Activated T-cell treated with anti-CD3 and anti-CD28 coated beads for 1 hour (primary cell): ENCODE data around the gene SSR1.
"Not testable (repeated sequence)": the region's sequence is repeated elsewhere in the genome, so short reads cannot be mapped to it uniquely, and the experiment has no call there.

Source experiments
- DNase-seq: peaks from one replicate; pipeline ENCODE4 v3.0.0-alpha.2; 2020; ENCODE audit warnings: low read depth

The SSR1 gene

GRCh38 chr6:7317538-7317937 lies 4.5 kb upstream of the SSR1 start:
- DNase-seq = no peak

GRCh38 chr6:7316658-7317533 lies 3.9 kb upstream of the SSR1 start:
- DNase-seq = no peak

GRCh38 chr6:7315948-7316365 lies 3.0 kb upstream of the SSR1 start:
- no peak for DNase-seq

- not testable (repeated sequence) for DNase-seq
These were observed 2.3 kb upstream of the SSR1 start for GRCh38 chr6:7315087-7315947.

GRCh38 chr6:7314414-7314813 lies 1.4 kb upstream of the SSR1 start:
- DNase-seq = no peak

- no peak for DNase-seq
These were observed 636 bp upstream of the SSR1 start for GRCh38 chr6:7313505-7314165.

GRCh38 chr6:7311917-7312615 lies 933 bp downstream of the SSR1 start:
- DNase-seq = no peak

- DNase-seq = no peak
These were observed 1.8 kb downstream of the SSR1 start for GRCh38 chr6:7311176-7311575.

- DNase-seq = no peak
These were observed 3.9 kb downstream of the SSR1 start for GRCh38 chr6:7309050-7309449.

GRCh38 chr6:7307533-7307932 lies 5.5 kb downstream of the SSR1 start:
- no peak for DNase-seq

GRCh38 chr6:7304821-7305220 lies 8.2 kb downstream of the SSR1 start:
- DNase-seq = no peak

- no peak for DNase-seq
These were observed 11.3 kb downstream of the SSR1 start for GRCh38 chr6:7301702-7302101.

GRCh38 chr6:7300926-7301325 lies 12.1 kb downstream of the SSR1 start:
- DNase-seq = no peak

GRCh38 chr6:7298113-7298512 lies 14.9 kb downstream of the SSR1 start:
- no peak for DNase-seq

- no peak for DNase-seq
These were observed 16.4 kb downstream of the SSR1 start for GRCh38 chr6:7296602-7297001.

GRCh38 chr6:7295916-7296315 lies 17.1 kb downstream of the SSR1 start:
- no peak for DNase-seq

- DNase-seq = no peak
These were observed 20.3 kb downstream of the SSR1 start for GRCh38 chr6:7292596-7293255.

- no peak for DNase-seq
These were observed 22.9 kb downstream of the SSR1 start for GRCh38 chr6:7290079-7290478.

GRCh38 chr6:7285416-7285815 lies 27.6 kb downstream of the SSR1 start:
- DNase-seq = no peak

- DNase-seq = no peak
These were observed 29.3 kb downstream of the SSR1 start for GRCh38 chr6:7283676-7284075.
